ENCODE results near the gene RNF39. TPM values are rescaled to one million over a fixed set of nuclear protein-coding genes. Genes with fewer than 3 reads are reported as not detected.
A peak's percentile ranks its signal among the peaks of the same experiment; 100 is the strongest.

The RNF39 gene
- polyA plus RNA-seq, 3 donors: 1.0 to 1.8 (median 1.1) TPM

DNA sequence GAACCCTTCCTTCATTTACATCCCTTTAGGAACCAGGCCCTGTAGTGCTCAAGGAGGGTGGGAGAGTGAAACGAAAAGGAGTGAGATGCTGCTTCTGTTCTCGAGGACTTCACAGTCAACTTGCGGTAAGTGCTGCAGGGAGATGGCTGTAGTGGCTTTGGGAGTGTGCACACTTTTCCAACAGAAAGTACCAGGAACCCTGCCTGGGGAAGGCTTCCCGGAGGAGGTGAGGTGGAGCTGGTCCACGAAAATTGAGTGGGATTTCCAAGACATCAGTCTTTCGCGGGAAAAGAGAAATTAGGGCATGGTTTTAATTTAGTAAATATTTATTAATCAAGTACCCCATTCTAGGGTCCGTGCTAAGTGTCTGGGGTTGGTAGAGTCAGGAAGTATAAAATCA lies 24.6 kb upstream of the RNF39 start:
- DNase-seq: no peak

DNA sequence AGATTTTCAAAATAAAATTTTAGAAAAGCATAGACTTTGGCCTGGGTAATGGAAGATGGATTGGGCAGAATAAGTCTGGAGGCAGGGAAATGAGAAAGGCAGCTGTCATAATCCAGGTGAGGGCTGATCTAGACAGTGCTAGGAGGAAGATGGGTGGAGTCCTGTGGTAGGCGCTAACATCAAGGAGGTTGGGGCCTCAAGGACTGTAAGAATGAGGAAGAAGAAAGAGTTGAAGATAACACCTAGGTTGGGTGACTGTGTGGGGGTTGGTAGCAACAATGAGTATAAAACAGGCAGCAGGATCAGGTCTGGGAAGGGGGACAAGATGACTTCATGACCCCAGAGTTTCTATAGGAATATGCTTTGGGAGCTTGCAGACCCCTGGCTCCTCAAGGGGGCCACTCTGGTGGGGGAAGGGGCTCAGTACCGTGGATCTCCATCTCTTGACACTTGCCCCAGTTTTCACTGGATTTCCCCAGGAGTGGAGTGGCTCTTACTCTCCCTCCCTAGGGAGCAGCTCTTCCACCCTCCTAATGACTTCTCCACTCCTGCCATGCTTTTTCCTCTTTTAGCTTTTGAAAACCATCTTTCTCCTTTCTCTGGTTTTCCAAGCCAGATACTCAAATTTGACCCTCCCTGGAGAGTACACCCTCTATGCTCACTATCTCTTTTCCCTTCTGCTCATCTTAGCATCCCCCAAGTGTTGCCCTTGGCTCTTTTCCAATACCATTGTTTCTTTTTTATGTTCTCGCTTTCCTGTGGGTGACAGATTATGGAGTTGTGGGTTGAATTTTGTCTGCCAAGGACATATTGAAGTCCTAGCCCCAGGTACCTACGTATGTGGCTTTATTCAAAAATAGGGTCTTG lies 22.6 kb upstream of the RNF39 start:
- no peak for DNase-seq

DNA sequence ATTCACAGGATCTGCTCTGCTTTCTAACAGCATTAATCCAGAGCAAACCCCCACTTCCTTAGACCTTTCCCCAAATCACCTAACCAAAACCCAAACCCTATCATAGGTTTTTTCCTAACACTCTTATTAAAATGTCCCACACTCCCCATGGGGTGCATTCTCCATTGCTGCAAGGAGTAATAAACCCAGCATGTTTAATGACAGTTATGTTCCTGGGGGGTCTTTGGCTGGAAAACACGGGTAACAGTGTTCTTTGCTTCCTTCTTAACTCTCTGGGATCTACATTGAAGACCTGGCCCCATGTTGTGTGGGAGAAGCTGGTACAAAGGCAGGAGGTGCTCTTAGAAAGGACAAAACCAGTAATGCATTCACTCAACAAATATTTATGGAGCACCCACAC lies 21.3 kb upstream of the RNF39 start:
- no peak for DNase-seq

DNA sequence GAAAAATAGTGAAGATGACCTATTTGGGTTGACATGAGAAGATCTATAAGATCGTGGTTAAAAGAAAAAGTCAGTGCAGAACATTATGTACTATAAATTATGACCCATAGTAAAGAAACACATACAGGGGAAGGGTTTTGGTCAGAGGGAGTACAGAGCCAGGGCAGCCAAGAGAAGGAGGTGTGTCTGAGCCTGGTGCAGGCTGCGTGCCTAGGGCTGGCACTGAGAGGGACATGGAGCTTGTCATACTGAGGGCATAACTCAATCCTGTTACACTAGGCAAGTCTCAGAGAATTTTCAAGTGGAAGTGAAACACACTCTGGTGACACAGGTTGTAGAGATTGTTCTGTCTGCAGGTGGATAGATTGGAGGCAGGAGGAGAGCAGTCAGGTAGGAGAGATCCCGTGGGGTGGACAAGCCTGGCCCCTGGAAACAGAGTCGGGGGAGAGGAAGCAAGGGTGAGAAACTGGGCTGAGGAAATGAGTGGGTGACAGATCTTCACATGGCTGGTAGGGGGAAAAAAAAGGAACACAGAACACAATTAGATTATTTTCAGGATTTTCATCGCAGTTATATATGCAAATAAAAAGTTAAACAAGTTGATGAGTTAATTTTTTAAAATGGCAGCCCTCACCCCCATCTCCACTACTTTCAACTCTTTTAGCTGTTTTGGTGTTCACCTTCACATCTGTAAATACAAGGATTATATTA lies 18.5 kb upstream of the RNF39 start:
- no peak for DNase-seq

DNA sequence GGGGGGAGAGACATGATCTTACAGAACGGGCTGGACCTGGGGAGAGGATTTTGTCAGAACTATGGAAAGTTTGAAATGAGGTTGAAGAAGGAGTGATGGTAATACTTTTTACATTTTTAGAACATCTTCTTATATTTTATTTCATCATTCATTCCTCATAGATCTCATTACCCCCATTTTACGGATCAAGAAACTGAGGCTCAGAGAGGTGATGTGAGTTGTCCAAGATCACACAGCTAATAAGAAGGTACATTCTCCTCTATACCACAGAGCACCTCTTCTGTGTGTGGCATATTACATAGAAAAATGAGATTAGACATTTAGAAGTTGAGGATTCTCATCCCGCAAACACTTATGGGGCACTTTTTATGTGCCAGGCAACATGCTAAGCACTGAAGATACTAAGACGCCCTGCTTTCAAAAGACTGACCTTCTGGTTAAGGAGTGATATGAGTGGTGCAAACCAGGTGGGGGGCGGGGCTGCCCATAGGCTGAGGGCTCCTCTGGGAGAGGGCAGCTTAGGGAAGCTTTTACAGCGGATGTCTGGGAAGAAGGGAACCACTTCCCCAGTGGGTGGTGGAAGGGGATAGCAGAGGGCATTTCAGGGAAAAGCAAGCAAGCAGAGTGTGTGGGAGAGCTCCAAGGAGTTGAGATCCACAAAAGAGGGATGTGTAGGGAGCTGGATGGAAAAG lies 17.4 kb upstream of the RNF39 start:
- DNase-seq: no peak

DNA sequence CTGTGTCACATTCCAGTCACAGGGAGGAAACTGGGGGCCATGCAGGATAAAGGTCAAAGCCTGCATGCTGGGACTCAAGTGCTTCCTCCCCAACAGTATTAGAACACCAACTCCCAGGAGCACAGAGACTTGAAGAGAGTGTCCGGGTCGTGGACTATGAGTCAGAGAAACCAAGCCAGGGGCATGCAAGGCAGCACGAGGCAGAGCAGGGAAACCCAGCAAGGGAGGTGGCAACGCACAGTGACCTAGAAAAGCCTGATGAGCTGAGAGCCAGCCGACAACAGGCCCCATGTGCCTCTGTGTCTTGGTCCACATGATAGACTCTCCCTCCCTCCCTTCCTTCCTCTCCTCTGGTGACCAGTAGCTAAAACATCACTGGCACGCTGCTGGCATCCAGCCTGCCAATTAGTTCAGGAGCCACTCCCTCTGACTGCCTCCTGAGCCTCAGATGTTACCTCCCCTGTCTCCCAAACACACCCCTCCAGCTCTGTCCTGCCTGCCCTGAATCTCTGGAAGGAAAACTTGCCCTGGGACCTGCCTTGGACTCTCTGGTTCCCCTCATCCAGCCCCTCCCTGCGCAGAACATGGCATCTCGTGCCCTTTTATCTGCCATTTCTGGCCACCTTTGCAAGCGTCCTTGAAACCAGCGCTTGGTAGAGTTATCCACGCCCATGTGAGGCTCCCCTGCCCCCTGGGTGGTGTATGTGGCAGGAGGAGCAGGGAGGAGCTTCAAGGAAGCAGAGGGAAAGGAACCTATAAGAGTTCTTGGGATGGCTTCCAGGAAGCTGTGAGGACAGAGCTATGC lies 16.2 kb upstream of the RNF39 start:
- no peak for DNase-seq

DNA sequence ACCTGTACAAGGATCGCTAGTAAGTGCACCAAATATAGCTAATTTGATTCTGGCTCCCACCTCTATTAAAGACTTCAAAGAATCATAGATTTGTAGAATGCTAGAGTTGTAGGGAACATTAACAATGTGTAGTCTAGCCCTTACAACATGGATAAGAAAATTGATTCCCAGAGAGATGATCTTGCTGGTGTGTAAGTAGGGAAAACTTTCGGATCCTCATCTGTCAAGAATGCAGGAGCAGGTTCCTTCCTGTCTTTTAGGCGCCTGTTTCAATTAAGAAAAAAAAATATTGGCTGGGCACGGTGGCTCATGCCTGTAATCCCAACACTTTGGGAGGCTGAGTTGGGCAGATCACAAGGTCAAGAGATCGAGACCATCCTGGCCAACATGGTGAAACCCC lies 12.3 kb upstream of the RNF39 start:
- no peak for DNase-seq

DNA sequence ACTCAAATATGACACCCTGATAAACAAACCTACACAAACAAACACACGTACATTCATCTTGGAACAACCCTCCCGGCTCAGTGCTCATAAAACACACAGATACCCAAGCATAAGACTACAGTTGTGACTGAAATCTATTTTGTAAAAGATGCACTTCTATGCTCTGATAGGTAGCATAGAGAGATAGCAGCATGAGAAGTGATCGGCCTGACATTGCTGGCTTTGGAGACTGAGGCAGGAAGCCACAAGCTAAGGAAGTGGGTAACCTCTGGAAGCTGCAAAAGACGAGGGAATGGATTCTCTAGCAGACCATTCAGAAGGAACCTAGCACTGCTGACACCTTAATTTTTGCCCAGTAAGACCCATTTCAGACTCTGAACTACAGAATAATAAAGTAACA lies 1.6 kb upstream of the RNF39 start:
- DNase-seq: no peak

DNA sequence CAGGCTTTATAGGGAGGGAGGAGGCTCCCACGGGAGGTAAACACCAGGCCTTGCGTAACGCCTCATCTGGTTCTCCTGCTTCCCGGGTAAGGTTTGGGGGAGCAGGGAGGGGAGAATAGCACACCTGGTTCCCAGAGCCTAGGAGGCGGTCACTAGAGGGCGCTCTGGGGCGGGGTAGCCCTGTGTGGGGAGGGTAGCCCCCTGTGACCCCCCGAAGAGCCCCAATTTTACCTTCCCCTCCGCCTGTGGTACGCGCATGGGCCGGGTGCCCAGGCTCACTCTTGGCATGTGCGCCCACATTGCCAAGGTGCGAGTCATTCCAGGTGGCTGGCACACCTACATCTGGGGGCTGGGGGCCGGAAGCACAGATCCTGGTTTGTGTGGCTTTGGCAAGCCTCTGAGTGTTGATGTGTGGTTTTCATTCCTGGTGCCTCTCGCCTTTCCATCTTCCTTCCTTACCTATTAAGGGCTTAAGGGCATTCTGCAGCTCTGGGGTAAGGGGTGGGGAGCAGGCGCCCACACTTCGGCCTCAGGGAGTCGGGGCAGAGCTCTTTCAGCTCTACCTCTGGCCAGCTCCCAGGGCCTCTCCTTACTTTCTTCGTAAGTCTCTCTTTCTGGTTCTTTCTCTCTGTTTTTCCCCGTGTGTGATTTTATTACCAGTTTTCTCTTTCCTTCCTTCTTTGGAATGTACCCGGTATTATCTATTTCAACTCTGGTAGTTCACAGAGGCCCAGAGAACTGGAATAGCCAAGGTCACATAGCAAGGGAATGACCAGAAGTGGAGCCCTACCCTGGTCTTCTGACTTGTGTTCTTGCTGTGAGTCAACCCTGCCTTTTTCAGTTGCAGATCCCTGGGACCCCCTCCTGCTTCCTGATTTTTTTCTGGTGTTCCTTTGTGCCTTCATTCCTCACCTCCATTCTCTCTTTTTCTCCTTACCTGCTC lies 492 bp upstream of the RNF39 start:
- DNase-seq: no peak

DNA sequence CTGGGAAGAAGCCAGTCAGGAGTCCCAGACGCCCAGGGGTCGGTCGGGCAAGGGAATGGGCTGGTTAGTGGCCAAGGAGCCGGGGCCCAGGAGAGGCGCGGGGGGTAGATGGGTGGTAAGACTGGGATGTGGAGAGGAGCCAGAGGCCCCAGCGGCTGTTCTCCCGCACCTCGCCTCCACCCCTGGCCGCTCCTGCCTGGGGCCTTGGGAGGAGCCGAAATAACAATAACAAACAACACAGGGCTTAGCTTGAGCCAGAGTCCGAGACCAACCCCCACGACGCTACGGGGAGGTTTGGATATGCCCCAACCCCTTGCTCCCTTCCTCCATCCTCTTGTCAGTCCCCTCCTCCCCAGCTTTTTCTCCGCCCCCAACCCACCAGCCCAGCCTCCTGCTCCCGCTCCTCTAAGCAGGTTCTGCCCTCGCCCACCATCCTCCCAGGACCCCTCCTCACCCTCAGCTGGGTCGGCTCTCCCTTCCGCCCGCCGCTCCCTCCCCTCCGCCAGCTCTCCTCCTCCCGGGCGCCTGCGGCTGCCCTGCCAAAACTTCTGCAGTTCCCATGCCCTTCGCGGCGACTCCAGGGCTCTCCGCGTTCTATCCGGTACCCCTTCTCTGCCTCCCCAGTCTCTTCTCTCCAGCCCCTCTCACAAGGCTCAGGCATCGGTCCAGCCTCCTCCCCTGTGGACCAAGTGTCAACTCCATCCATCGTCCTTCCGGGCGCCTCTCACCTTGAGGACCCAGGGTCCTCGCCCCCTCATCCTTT lies 1.1 kb downstream of the RNF39 start:
- no peak for DNase-seq

DNA sequence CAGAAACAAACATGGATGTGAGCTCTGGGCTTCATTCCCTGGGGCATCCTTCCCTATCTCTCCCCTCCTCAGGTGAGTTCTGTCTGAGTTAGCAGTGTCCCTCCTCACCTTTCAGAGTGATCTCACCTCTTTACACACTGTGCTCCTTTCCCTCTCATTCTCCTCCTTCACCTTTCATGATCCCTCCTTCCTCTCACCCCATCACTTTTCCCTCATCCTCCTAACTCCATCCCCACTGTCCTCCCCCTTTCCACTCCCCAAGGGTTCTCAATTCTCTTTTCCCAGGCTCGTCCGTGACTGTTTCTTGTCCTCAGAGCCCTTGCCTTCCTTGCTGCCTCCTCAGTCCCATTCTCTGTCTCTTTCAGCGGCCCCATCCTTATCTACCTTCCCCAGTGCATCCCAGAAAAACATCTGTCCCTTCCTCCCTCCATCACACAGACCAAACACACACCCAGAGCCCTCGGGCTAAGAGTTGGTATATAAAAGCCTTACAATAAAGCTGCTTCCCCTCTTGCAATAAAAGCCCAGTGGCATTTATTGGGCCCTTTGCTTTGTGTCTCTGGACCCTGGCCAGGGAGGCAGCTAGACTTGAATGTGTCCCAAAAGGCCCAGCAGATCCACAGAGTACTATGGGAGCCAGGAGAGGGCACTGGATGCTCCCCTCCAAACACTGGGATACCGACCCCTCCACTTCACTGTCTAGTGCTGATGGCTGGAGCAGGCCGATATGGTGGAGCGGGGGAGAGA lies 1.9 kb downstream of the RNF39 start:
- no peak for DNase-seq

DNA sequence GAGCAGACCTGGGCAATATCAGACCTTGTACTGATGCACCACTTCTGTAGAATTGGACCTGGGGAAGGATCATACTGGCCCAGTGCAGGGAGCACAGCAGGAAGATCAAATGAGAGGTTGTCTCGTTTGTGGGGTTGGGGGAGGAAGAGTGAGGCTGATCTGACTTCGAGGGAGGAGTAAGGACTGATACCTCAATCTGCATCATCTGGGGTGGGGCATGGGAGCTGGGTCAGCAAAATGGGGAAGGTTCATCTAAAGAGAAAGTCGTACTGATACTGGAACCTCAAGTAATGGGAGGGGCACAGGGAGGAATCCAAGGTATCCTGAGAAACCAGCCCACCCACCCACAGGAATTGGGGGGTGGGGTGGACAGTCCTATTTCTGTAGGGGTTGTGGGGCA lies 3.7 kb downstream of the RNF39 start:
- DNase-seq: no peak

DNA sequence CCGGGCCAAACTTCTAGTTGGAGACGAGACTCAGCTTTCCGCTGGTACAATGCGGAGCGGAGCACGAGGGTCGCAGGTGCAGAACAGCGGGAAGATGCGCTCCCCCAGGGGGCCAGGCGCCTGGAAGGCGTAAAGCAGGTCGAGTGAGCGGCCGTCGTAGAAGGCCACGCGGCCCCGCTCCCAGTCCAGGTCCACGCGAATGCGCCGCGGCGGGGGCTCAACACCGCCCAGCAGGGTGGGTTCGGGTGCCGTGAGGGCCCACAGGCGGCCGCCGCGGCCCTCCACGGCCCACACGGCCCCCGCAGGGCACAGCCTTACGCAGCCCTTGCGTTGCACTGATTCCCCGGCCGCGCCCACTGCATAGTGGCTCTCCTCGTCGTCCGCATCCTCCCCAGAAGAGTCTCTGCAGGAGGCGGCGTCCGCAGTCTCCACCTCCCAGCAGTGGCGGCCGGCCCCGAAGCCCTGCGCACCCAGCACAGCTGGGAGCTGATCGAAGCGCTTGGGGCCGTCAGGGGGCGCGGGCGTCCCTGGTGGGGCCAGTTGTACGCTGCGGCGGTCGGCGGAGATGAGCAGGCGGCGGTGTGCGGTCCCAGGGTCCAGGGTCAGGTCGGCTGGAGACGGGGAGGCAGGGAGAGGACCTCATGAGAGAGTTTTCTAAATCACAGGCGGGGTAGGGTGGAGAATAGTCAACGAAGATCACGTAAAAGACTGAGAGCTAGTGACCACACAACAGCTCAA lies 4.3 kb downstream of the RNF39 start:
- no peak for DNase-seq

DNA sequence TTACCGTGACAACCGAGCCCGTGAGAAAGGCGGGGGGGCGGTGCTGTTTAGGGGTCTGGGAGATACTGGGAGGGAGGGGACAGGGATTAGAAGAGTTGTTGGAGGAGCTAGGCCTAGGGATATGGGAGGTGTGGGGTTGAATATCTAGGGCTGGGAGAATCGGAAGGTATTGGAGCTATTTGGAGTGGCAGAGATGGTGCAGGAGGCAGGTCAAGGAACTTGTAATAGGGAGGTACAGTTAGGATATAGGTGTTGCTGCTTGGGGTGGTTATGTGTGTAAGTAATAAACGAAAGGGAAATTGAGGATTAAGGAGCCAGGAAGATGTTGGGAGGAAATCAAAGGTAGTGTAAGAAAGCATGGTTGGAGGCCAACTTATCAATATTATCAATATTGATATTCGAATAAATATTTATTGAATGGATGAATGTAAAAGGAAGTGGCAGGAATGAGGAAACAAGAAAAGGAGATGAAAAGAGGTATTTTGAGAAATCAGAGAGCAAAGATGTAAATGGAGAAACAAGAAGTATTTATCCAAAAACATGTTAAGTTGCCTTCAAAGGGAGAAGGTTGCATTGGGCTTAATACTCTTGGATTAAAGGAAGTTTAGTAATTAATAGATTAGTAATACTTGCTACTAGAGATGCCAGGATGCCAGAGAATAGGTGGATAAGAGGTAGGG lies 8.0 kb downstream of the RNF39 start:
- DNase-seq: peak; percentile 89

DNA sequence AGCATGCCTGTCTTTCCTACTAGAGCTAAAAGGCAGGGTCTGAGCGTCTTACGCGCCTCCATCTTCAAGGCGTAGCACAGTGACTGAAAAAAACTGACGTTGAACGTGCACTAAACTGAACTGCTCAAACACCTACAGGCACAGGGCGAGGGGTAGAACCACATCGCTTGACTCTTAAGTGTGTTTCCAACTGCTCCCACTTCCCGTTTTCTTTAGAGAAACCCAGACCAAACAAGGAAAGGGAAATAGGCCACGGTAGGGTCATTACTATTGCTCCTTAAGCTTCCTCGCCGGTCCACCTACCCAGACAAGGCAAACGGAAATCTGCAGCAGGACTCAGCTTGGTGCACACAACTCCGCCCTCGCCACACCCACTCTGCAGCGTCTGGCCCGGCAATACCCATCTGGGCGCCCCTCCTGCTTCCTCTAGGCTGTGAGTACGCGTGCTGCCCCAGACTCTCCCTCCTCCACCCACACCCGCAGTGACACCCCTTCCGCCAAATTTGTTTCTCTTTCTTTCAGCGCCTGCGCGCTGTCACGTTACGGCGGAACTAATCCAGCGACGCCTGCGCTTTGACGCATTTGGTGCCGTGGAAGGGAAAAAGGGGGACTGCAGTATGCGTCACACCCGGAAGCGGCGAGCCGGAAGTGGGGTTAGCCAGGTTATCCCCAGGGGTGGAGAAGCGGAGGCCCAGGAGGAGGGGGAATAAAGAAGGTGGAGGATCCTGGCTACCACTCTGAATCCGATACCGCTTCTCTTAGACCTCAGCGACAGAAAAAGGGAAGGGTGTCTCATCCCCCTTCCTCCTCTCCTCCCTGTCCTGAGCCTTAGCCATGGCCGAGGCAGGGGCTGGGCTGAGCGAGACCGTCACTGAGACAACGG lies 8.8 kb downstream of the RNF39 start, which contains the start of gene PPP1R11:
Gene PPP1R11 (plus strand): TSS at position 622 of the 883 bp plus-strand sequence. CDS start 213 bp downstream, at position 835.
- DNase-seq: peak; percentile 99

DNA sequence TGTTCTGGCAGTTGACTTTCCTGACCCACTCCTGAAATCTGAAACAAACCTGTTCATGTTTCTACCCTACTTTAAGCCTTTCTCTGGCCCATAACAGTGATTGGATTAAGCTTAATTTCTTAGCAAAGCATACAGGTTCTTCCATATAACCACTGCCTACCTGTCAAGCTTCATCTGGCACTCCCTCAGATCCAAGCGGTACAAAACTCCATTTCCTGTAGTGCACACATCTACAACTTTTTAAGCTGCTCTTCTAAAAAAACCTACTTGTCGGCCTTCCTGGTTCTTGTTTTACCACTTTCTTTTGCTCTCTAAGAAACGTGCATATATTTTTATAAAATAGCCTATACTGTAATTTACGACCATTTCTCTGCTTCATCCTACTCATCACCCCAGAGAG lies 9.5 kb downstream of the RNF39 start:
- DNase-seq: no peak

DNA sequence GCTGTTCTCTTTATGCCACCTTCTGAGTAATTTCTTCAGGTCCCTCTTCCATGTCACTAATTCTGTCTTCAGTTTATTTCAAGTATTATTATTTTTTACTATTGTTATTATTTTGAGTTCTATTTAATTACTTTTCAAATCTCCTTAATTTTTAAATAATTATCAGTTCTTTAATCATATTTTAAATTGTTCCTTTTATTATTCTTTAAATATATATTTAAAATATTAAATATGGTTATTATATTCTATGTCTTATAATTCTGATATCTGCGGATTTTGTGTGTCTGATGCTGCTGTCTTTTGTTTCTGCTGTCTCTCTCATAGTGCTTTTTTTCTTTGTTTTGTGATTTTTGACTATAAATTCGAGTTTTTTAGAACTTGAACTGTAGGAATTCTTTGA lies 12.3 kb downstream of the RNF39 start:
- DNase-seq: no peak

All from renal pelvis (tissue), 4 donors.